Calu3 (cell line): ENCODE measurements around the gene SSBP4. TPM values are rescaled to one million over a fixed set of nuclear protein-coding genes. Genes with fewer than 3 reads are reported as not detected.

Experiments used
- BruUV-seq: library from RNA; stranded (reverse); fragments of 400-500 nt; replicated peaks from 2 replicates; lab custom pipeline; 2021; lab: Mats Ljungman, UMichigan
- CTCF ChIA-PET: fragments of 300-600 bp; sonication (Branson Sonifier 250); formaldehyde crosslinking; loops from one replicate; lab custom pipeline; 2022; ENCODE audit warnings: antibody characterized with exemption; lab: Charles Lee
- DNase-seq: peaks from one replicate; pipeline ENCODE4 v3.0.0; 2022
- H3K27ac Mint-ChIP-seq: one replicate; pipeline ENCODE4 v1.8.0; 2022; ENCODE audit warnings: mixed read lengths; ENCODE audit not compliant: unreplicated experiment
- H3K27me3 Mint-ChIP-seq: one replicate; pipeline ENCODE4 v1.8.0; 2022; ENCODE audit warnings: mixed read lengths; ENCODE audit not compliant: unreplicated experiment
- H3K36me3 Mint-ChIP-seq: one replicate; pipeline ENCODE4 v1.8.0; 2022; ENCODE audit warnings: mild to moderate bottlenecking, moderate library complexity, mixed read lengths; ENCODE audit not compliant: insufficient read depth, unreplicated experiment
- H3K4me1 Mint-ChIP-seq: one replicate; pipeline ENCODE4 v1.8.0; 2022; ENCODE audit warnings: mild to moderate bottlenecking, low read depth, mixed read lengths; ENCODE audit not compliant: unreplicated experiment
- H3K4me3 Mint-ChIP-seq: one replicate; pipeline ENCODE4 v1.8.0; 2022; ENCODE audit warnings: mild to moderate bottlenecking, low read depth, moderate library complexity, mixed read lengths; ENCODE audit not compliant: unreplicated experiment
- H3K9me3 Mint-ChIP-seq: one replicate; pipeline ENCODE4 v1.8.0; 2022; ENCODE audit warnings: low read depth, mixed read lengths; ENCODE audit not compliant: unreplicated experiment
- intact Hi-C: fragments of 100-400 bp; cut with micrococcal nuclease; formaldehyde crosslinking; loops from one replicate; pipeline ENCODE4 v1.10.0; 2022; ENCODE audit not compliant: unreplicated experiment
- total RNA-seq: library from RNA; stranded (reverse); gene quantifications from 2 replicates; pipeline ENCODE4 v1.2.3, GENCODE V29; 2022
- TF ChIP-seq, protein P1 (sequence below): fragments of 200-600 bp; IDR thresholded peaks from one replicate; pipeline ENCODE4 v1.8.0; 2022; ENCODE audit warnings: antibody characterized with exemption; ENCODE audit not compliant: unreplicated experiment

SSBP4 gene
- total RNA-seq, 1 experiment from 2014 or later: 51.5 TPM

DNA sequence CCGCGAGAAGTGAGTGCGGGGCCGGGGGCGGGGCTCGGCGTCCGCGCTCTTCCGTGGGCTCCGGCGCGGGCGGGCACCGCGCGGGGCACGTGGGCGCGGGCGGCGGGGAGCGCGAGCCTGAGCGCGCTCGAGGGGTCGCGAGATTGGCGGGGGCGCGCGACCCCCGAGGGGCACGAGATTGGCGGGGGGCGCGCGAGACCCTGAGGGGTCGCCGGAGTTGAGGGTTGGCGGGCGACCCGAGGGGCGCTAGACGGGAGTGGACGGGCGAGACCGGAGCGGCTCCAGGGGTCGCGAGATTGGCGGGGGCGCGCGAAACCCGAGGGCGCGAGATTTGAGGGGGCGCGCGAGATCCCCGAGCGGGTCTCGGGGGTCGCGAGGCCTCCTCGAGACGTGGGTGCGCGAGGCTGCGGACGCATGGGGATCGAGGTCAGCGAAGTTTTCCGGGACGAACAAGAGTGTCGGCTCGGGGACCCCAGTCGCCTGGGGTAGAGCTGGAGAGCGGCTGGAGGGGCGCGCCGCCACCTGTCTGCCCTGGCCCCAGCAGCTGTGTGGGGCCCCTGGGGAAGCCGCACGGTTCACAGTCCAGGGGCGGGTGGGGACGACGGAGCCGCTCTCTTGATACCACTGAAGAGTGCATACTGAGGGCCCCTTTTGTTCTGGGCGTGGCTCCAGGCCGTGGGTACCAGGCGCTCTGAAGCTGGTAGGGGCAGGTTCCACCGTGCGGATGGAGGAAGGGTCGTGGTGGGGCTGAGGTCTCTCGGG lies 682 bp downstream of the SSBP4 start:
- intact Hi-C loops: loop anchor here (10.0 kb wide), 1 partner anchor 145 kb away; the partner anchor contains the start of gene IQCN
- Mint-ChIP-seq H3K4me3 (peak overlapping the region; percentile 83), H3K36me3 (peaks cover 48% of the 10 kb centered on the region), H3K4me1 (peaks cover 17% of the 10 kb centered on the region), H3K27me3 (no peaks in the 10 kb centered on the region), H3K27ac (peak overlapping the region; percentile 51), H3K9me3 (no peaks in the 10 kb centered on the region)
- CTCF ChIA-PET: interaction anchor here (0.6 kb wide), 1 partner anchor 152 kb away, joined by 5 read pairs; no protein-coding TSS in a partner anchor
- DNase-seq: no peak
- no TSS peak for BruUV-seq
- TF ChIP-seq, protein P1, sequence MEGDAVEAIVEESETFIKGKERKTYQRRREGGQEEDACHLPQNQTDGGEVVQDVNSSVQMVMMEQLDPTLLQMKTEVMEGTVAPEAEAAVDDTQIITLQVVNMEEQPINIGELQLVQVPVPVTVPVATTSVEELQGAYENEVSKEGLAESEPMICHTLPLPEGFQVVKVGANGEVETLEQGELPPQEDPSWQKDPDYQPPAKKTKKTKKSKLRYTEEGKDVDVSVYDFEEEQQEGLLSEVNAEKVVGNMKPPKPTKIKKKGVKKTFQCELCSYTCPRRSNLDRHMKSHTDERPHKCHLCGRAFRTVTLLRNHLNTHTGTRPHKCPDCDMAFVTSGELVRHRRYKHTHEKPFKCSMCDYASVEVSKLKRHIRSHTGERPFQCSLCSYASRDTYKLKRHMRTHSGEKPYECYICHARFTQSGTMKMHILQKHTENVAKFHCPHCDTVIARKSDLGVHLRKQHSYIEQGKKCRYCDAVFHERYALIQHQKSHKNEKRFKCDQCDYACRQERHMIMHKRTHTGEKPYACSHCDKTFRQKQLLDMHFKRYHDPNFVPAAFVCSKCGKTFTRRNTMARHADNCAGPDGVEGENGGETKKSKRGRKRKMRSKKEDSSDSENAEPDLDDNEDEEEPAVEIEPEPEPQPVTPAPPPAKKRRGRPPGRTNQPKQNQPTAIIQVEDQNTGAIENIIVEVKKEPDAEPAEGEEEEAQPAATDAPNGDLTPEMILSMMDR: no peak

DNA sequence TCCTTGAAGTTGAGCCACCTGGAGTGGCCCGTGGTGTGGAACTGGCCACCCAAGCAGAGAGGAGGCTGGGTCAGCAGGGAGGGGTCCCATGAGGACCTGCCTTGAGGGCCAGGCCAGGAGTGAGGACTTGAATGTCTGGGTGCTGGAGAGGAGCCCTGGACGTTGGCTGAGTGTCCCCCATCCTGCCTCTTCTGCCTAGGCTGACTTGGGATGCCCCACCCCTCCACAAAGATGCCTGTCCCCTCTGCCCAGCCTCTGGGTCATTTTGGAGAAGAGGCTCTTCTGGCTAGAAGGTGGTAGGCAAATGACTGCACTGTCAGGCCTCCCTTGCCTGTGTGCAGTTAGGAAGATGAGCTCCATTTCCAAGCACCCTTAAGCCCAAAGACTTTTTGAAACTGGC lies 1.7 kb downstream of the SSBP4 start:
- no peaks in the 10 kb centered on the region for H3K27me3 Mint-ChIP-seq
- H3K4me3 Mint-ChIP-seq: peak overlapping the region; percentile 83
- no peaks in the 10 kb centered on the region for H3K9me3 Mint-ChIP-seq
- CTCF ChIA-PET: interaction anchor here (0.6 kb wide), 1 partner anchor 637 kb away, joined by 9 read pairs; no protein-coding TSS in a partner anchor
- H3K4me1 Mint-ChIP-seq: peaks cover 17% of the 10 kb centered on the region
- H3K36me3 Mint-ChIP-seq: peaks cover 43% of the 10 kb centered on the region
- DNase-seq: no peak
- intact Hi-C loops: no loop called here
- TSS peak; percentile 42 for BruUV-seq
- no peak overlapping the region for H3K27ac Mint-ChIP-seq
- TF ChIP-seq, protein P1: no peak

DNA sequence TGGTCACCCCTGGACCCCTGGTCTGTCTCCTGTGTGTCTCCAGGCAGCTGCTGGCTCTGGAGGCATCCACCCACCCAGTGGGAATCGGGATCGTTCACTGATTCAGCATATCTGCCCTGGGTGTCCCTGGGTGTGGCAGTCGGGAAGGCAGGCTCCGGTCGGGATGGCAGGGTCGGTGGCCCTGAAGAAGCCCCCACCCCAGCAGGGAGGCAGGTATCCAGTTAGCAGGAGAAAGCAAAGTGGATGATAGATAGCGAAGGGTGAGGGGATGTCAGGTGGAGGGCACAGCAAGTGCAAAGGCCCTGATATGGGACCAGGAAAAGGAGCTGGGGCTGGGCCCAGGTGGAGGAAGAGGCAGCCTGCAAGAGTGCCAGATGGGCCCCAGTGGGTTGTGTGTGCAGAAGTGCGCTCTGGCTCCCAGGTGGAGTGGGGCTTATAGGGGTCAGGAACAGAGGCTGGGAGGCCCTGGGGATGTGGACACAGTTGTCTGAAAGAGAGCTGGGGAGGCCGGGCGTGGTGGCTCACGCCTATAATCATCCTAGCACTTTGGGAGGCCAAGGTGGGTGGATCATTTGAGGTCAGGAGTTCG lies 2.3 kb downstream of the SSBP4 start:
- CTCF ChIA-PET: interaction anchor here (0.6 kb wide), 1 partner anchor 636 kb away, joined by 9 read pairs; no protein-coding TSS in a partner anchor
- Mint-ChIP-seq H3K36me3 (peaks cover 38% of the 10 kb centered on the region), H3K4me3 (peak overlapping the region; percentile 83), H3K9me3 (no peaks in the 10 kb centered on the region), H3K27me3 (no peaks in the 10 kb centered on the region), H3K27ac (no peak overlapping the region), H3K4me1 (peaks cover 13% of the 10 kb centered on the region)
- BruUV-seq: no TSS peak
- TF ChIP-seq, protein P1: no peak
- intact Hi-C loops: no loop called here
- no peak for DNase-seq

DNA sequence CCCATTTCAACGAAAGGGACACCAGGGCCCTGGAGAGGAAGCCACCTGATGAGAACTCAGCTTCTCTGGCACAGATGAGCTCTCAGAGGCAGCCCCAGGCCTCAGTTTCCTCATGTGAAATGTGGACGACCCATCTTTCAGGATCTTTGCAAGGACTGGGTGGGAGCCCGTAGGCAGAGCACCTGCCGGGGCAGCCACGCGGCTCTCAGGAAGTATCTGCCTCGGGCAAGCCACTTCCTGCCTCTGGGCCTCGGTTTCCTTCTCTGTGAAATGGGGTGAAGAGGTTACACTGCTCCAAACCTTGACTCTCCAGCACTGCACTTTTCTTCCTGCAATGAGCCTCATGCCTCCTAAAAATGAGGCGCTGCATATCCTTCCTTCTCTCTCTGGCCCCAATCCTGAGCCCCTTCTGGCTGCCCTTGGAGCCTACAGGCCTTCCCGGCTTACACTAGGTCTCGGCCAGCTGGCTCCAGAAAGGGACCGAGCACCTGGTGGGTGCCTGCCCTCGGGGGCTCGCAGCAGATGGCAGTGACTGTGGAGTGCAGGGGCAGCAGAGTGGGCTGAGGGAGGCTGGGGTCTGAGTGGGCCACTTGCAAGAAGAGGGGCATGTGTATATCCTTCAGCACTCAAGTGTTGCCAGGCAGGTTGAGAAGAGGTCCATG lies 3.5 kb downstream of the SSBP4 start:
- peaks cover 9% of the 10 kb centered on the region for H3K4me1 Mint-ChIP-seq

More for the DNA sequence above, 3.5 kb downstream of the SSBP4 start:
- intact Hi-C loops: no loop called here
- no TSS peak for BruUV-seq
- CTCF ChIA-PET: no interaction called here
- H3K27me3 Mint-ChIP-seq: no peaks in the 10 kb centered on the region
- no peaks in the 10 kb centered on the region for H3K9me3 Mint-ChIP-seq
- no peak for DNase-seq
- no peak overlapping the region for H3K27ac Mint-ChIP-seq
- peaks cover 26% of the 10 kb centered on the region for H3K36me3 Mint-ChIP-seq
- TF ChIP-seq, protein P1: no peak
- H3K4me3 Mint-ChIP-seq: no peak overlapping the region
